AML-193 (cell line): ENCODE data around the gene NUDT22.

Experiments used
- DNase-seq, 2 experiments: peaks; one replicate each; lab custom pipeline; 2025; lab: John Stamatoyannopoulos, UW

The NUDT22 gene, protein sequence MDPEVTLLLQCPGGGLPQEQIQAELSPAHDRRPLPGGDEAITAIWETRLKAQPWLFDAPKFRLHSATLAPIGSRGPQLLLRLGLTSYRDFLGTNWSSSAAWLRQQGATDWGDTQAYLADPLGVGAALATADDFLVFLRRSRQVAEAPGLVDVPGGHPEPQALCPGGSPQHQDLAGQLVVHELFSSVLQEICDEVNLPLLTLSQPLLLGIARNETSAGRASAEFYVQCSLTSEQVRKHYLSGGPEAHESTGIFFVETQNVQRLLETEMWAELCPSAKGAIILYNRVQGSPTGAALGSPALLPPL

DNA sequence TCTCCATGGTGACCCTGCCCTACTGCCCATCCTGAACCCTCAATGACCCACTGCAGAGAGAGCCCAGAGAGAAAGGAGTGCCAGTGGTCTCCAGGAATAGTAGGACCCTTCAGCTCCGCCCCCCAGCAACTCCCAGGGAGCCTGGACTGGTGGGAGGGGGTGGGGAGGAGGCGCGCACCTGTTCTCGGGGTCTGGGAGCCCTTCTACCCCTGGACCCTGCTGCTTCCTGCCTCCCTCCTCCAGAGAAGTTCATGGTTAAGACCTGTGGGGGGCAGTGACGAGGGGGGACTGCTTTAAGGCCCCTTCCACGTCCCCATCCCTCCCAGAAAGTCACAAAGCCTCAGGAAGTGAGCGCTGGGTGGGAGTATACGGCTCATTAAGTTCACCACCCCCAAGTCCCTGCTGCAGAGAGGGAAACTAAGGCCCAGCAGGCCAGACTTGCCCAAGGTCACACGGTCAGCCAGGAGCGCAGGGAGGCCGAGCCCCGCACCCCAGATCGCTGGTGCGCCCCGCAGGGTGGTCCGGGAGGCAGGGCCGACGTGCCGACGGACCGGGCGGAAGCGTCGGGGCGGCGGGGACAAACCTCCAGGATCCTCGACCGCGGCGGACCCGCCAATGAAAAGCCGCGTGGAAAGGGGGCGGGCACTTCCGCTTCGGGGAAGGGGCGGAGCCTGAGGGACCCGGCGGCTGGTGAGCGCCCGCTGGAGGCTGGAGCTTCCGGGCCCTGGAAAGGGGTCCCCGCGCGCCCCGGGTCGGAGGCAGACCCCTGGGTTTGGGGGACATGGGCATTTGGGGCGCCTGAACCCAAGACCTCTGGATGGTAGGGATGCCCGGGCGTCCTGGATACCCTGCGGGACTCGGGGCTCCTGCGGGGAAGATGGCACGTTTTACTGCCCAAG, at the start of gene NUDT22, which contains the start of gene TRPT1:
Gene NUDT22, plus strand, starts transcription at position 667 of the 899 bp plus-strand sequence. CDS start 379 bp downstream, outside the sequence.
Gene TRPT1, minus strand, starts transcription at position 579 of the 899 bp plus-strand sequence. Its CDS starts 326 bp downstream, at position 253.
- DNase-seq = peak; percentile 67 to 73

DNA sequence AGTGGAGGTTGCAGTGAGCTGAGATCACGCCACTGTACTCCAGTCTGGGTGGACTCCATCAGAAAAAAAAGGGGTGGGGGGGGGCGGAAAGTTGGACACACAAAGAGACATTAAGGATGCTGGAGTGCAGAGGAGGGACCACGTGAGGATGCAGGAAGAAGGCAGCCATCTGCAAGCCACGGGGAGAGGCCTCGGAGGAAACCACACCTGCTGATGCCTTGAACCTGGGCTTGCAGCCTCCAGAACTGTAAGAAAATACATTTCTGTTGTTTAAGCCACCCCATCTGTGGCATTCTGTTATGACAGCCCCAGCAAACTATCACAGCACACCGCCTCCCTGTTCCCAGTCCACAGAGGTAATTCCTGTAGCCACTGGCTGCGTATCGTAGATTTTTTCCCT, 49.3 kb upstream of the NUDT22 start:
- DNase-seq = no peak

GRCh38 chr11:64178203-64178602, 47.9 kb upstream of the NUDT22 start:
- no peak for DNase-seq

DNA sequence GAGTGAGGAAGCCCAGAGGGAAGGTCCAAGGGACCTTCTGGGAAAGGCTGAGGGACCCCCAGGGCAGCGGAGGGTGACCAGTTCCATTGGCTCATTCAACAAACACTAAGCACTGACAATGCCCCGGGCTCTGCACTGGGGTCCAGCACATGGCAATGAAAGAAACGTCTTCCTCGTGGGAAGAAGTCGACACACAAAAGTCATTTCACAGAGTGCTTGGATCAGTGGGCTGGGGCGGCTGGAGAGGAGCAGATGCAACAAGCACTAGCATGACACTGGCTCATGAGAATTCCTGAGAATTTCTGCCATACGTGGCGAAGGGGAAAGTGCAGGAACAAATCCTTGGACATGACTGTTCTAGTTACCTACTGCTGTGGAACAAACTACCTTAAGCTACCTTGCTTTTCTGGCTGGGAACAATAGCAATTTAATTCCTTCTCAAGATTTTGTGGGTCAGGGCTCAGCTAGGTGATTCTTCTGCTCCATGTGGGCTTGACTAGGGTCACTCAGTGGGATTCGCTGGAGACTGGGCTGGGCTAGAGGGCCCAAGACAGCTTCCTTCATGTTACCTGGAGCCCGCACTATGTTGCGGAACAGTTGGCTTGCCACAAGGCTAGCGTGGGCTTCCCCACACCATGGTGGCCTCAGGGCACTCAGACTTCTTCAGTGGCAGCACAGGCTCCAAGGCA, 47.0 kb upstream of the NUDT22 start:
- no peak for DNase-seq

DNA sequence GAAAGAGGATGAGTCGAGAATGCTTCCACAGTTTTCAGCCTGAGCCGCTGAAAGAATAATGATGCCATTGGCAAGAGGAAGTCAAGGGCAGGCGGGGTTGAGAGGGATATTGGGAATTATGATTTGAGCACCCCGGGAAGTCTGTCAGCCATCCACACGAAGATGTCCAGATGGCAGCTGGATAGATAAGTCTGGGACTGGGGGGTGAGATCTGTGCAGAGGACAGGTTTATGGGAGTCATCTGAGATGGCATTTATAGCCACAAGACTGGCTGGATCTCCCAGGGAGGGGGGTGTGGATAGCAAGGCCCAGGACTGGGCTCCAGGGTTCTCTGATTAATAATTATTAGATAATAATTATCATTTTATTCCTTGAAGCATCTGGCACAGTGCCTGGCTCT, 45.2 kb upstream of the NUDT22 start:
- no peak for DNase-seq

- peak; percentile 72 to 81 for DNase-seq
These were observed 44.3 kb upstream of the NUDT22 start for GRCh38 chr11:64181506-64182411.

- no peak for DNase-seq
These were observed 42.2 kb upstream of the NUDT22 start for GRCh38 chr11:64183890-64184289.

- DNase-seq = peak; percentile 40 to 57
These were observed 40.8 kb upstream of the NUDT22 start for GRCh38 chr11:64185175-64185692.

GRCh38 chr11:64185693-64186491, 40.2 kb upstream of the NUDT22 start, which contains the start of gene STIP1:
STIP1 (plus strand) TSS chr11:64186171; CDS start chr11:64186262, 91 bp downstream.
- DNase-seq = peak; percentile 98 to 99

DNA sequence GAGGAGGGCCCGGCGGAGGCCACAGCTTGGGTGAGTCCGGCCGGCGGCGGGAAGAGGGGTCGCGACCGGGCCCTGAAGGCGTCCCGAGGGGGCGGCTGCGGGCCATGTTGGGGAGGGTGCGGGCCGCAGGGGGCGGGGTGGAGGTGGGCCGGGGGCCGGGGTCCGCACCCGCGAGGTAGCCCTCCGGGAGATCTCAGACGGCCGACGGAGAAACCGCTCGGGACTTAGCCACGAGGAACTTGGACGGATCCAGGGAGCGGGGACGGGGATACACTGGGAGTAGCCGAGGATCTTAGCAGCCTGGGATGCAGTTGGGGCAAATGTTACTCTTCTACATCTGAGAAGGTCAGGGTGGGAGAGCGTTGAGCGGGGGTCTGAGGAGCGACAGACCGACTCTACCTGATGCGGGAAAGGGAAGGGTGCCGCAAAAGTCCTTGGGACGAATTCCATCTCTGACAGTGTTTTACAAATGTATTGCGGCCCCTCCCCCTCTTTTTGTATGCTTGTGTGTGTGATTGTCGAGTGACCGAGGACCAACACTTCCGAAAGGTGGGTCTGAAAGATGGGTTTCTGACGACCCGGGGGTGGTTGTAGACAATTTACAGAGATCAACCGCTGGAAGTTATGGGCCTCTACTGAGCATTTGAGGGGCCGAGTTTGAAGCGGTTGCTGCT, 39.4 kb upstream of the NUDT22 start:
- DNase-seq = no peak

DNA sequence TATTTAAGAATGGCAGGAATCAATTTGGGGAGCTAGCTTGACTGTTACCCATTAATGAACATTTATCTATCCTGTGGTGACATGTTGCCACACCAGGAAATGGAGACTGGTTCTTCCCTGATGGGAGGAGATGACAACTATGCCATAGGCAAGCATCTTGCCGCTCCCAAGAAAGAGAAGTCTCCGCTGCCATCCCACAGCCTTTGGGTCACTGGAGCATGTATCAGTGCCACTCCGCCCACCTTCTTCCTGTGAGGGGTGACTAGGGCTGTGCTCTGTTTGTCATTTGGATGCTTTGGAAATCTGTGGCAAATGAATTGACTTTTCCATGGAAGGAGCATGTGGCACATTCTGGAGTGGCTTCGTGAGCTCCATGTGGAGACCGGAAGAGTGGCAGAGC, 33.6 kb upstream of the NUDT22 start:
- no peak for DNase-seq

DNA sequence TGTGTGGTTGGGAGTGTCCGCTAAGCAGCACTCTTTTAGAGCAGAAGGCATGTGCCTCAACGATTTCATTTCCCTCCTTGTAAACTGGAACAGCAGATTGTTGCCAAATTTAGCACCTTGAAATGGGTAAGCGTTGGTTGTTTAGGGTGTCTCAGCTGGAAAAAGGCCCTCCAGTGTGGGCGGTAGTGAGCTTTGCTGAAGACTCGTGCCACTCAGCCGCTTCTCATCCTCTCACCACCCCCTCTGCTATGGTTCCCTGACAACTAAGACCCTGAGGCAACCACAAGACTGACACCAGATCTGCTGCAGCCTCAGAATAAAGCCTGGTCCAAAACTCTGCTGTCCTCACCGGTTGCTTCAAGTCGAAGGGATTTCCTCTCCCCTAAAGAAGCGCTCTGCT, 29.4 kb upstream of the NUDT22 start:
- DNase-seq = no peak

DNA sequence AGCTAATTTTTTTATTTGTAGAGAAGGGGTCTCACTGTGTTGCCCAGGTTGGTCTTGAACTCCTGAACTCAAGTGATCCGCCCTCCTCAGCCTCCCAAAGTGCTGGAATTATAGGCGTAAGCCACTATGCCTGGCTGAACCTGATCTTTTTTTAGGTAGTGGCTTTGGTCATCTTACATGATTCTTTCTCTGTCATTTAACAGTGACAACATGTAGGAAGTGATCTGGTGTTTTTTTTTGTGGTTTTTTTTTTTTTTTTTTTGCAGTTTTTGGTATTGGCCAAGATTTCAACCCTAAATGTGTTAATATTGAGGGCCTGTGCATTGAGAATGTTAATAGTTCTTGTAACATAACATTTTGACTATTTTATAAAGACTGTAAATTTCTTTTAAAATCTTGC, 27.6 kb upstream of the NUDT22 start:
- DNase-seq = peak in 1 of 2 experiments; percentile 8

DNA sequence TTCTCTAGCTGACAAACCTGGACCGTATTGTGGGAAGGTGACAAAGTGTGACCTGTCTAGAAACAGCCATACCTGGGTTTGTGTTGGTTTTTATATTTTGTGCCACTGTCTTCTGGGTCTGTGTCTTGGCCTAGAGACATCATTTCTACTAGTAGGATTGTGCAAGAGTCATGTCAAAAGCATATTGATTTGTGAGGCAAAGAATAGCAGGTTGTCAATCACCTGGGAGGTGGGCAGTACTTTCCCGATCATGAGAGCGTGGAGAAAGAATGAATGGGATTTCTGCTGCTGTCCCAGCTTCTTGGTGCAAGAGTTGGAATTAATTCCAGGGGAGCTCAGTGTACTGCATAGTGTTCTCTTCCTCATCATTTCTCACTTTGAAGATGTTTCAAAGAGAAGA, 24.5 kb upstream of the NUDT22 start:
- no peak for DNase-seq

- DNase-seq = no peak
These were observed 23.1 kb upstream of the NUDT22 start for GRCh38 chr11:64202992-64203391.

DNA sequence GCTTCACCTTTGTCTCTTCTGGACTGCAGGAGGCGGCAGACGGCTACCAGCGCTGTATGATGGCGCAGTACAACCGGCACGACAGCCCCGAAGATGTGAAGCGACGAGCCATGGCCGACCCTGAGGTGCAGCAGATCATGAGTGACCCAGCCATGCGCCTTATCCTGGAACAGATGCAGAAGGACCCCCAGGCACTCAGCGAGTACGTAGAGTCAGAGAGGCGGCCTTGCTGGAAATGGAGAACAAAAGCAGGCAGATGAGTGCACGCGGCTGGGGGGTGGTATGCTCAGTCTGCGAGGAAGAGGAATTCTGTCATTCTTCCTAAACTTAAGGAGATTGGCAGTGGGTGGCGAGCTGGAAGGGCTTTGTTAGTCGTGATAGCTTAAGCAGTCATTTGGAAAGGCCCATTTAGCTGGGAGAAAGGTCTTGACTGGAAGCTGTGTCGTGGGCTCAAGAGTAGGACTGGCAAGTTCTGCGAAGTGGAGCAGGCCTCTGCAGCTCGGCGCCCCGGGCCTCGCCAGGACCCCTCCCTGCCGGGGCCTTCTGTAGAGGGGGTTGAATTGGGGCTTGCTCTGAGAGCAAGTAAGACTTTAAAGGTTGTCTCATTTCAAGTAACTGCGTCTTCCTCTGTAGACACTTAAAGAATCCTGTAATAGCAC, 22.5 kb upstream of the NUDT22 start:
- no peak for DNase-seq

GRCh38 chr11:64204080-64204440, 22.0 kb upstream of the NUDT22 start:
- no peak for DNase-seq

- peak; percentile 79 to 84 for DNase-seq
These were observed 21.5 kb upstream of the NUDT22 start for GRCh38 chr11:64204464-64204989.
